ENCODE data around the gene PTK6.
"Not testable (repeated sequence)": the region's sequence is repeated elsewhere in the genome, so short reads cannot be mapped to it uniquely, and the experiment has no call there.

The PTK6 gene

GRCh38 chr20:63527184-63527583 is 10.0 kb downstream of the PTK6 start:
- FAIRE-seq, result no peak

DNA sequence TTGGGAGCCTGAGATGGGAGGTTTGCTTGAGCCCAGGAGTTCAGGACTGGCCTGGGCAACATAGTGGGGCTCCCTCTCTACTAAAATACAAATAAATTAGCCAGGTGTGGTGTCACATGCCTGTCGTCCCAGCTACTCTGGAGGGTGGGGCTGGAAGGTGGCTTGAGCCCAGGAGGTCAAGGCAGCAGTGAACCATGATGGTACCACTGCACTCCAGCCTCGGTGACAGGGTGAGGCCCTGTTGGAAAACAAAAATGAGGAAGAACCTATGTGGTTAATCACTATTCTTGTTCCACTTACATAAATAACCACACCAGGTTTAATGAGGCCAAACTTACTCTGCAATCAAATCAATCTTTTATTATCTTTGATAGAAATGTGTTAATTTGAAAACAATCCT is 11.2 kb downstream of the PTK6 start:
- no peak for FAIRE-seq

DNA sequence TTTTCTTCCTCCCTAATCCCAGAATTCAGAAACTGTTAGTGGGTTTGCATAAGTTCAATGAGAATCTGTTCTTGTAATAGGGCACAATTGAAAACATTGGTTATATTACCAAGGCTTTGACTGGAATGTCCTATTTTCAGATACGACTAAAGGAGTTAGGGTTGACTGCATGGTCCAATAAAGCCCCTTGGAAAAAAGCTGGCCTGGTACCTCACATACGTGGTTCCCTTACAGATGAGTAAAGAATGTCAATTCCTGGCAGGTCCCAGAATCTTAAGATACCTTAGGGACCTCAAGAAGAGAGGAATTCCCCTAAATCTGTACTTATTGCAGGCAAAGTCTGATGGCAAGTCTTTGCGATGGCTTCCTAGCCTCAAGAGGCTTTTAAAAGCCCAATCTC is 12.0 kb downstream of the PTK6 start:
- no peak for FAIRE-seq

- FAIRE-seq, result no peak
These were observed 14.1 kb downstream of the PTK6 start for GRCh38 chr20:63522981-63523611.

DNA sequence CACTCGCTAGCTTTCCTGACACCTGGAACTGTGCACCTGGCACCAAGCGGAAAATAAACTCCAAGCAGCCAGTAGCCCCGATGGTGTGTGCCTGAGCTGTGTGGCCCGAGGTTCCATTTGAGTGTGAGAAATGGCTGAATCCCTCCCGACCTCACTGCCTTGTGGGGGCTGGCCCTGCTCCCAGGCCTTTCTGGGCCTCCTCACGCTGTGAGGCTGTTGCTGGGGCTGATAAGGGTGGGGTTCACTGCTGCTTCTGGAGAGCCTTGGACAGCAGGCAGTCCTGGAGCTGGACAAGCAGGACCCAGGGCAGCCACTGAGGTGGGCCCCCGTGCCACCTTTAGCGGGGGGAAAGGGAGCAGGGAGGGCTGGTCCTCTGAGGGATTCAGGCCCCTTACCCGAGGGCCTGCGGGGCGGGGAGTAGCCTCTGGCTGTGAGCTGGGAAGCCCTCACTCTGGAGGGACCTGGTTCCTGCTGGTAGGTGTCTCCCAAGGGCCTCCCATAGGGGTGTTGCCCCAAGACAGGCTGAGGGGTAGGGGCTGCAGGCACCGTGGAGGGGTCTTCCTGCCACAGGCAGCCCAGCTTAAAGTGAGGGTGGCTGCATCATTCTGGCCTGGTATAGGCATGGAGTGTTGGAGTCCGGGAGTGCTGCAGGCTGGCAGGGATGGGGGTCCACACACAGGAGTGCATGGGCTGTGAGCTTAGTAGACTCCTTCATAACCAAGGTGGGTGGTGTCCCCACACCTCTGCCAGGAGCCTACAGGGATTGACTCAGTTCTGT is 14.9 kb downstream of the PTK6 start:
- no peak for FAIRE-seq

DNA sequence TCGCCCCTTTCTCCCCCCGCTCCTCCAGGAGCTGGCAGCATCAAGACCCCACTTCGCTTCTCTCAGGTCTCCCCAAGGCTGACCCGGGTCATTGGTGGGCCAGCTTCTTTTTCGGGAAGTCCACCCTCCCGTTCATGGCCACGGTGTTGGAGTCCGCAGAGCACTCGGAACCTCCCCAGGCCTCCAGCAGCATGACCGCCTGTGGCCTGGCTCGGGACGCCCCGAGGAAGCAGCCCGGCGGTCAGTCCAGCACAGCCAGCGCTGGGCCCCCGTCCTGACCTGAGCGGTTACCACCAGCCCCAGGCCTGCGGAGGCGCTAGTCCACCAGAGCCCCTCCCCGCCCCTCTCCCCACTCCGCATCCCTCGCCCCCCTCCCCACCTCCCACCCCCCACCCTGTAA is 15.6 kb downstream of the PTK6 start:
- FAIRE-seq, result no peak

DNA sequence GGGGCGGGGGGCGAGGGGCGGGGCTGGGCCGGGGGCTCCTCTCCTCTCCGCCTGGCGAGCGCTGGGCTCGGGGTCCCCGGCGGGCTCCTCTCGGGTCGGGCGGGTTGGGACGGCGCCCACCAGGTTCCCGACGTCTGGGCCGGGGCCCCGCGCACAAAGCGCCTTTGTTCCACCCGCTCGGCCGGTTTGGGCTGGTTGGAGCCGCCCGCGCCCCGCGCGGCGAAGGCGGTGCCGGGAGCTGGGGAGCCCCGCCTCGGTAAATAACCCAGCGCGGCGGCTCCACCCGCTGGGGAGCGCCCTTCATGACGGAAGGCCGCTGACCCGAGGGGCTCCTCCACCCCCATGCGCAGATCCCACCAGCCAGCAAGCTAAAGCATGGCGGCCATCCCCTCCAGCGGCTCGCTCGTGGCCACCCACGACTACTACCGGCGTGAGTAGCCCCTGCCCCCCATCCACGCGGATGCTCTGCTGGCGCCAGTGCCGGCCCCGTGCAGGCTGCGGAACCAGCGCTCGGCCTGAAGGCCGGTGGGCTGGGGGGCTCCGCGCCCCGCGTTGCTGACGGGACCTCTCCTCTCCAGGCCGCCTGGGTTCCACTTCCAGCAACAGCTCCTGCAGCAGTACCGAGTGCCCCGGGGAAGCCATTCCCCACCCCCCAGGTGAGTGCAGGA is 16.1 kb downstream of the PTK6 start:
- no peak for FAIRE-seq

DNA sequence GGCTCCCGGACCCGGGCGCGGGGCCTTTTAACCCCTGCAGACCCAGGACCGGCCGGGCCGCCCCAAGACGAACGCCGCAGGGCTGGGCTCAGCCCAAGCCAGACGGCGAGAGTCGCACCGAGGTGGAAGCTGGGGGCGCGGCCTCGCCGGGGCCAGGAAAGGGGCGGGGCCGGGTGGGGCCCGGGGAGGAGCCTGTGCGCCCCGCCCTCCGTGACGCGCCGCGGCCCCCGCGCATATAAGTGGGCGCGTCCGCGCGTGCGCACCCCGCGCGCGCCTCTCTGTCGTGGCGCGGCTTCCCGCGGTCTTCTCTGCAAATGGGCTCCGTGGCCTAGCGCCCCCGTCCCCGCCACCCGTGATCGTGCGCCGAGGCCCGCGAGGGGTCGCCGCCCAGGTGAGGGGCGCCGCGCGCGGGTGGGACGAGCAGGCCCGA is 16.7 kb downstream of the PTK6 start, which contains the start of gene PPDPF:
Gene PPDPF (plus strand): TSS at position 262 of the 430 bp plus-strand sequence. CDS start 544 bp downstream, outside the sequence.
- no peak for FAIRE-seq

DNA sequence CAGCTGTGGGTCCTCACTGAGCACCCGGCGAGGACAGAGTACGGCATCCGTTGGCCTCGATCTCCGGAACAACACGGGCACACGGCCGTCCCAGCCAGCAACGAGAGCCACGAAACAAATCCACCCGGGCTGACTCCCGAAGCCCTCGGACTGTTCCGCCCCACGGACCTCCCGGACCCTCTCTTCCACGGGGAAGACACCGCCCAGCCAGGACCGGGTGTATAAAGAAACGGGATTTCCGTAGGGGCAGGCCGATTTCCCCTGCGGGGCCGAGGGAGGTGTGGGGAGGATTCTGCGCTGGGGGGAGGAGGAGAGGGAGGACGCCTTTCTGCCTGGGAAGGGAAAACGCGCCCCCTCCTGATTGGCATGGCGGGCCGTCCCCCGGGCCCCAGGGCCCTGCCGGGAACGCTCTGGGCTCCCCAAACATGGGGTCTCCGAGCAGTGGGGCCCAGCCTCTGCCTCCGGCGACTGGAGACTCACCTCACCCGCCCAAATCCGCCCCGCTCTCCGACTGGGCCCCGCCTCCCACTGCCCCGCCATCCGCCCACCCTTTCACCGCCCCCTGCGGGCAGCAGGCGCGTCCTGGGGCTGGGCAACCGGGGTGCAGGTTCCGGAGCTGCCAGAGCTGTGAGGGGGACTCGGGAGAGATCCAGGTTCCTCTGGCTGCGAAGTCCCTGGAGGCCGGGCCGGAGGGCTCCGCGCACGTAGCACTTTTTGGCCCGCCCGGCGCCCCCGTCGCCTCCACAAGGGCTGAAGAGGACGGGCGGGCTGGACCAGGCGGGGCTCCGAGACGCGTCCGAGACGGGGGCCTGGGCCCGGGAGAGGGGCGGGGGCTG is 17.3 kb downstream of the PTK6 start:
- no peak for FAIRE-seq

DNA sequence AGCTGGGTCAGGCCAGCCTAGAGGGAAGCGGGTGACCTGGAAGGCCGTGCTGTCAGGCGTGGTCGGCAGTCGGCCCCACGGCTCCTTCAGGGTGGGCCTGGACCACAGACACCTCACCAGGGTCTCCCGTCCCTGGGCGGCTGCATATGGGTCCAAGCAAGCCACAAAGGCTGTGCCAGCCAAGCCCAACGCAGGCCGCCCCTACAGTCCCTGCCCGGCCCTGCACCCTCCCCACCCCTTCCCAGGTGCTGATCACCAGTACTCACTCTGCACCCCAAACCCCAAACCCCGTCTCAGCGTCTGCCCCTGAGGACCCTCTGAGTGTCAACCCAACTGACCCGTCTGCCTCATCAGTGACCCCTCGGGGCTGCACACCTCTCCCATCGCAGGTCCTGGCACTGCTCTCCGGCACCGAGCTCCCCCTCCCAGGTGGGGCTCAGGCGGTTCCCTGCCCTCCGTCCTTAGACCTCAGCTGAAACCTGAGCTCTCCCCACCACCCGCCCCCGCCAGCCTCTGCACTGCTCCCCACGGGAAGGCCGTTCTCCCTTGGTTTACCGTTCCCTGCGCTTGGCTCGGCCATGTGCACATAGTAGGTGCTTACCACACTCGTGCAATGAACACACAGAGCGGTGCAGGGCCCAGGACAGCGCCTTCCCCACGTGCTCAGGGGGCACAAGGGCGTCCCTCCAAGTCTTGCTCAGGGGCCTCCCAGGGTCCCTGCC is 18.1 kb downstream of the PTK6 start:
- FAIRE-seq, result no peak

DNA sequence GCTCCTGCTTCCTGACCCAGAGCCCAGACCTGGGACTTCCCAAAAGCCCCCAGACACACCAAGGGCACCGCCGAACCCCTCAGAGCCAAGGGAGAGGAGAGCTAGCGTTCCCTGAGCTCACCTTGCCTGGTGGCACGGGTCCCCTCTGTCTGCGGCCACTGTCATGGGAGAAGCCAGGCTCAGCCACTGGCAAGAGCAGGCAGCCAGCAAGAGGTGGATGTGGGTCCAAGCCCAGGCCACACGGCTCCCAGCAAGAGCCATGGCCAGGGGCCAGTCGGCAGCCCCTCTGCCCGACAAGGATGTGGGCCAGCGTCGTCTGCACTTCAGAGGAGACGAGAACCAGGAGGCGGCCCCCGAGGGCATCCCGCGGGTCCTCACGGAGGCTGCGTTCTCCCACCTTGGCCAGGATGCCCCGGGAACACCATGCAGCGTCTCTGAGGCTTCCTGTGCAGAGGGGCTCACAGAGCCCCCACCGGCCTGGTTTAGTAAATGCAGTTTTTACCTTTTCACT is 18.8 kb downstream of the PTK6 start:
- no peak for FAIRE-seq

GRCh38 chr20:63517376-63518309 is 19.5 kb downstream of the PTK6 start:
- FAIRE-seq, result no peak

DNA sequence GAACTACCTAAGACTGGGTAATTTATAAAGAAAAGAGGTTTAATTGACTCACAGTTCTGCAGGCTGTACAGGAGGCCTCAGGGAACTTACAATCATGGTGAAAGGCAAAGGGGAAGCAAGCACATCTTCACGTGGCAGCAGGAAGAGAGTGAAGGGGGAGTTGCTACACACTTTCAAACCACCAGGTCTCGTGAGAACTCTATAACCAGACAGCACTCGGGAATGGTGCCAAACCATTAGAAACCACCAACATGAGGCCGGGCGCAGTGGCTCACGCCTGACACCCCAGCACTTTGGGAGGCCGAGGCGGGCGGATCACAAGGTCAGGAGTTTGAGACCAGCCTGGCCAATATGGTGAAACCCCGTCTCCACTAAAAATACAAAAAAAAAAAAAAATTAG is 22.7 kb downstream of the PTK6 start:
- FAIRE-seq, result not testable (repeated sequence)

DNA sequence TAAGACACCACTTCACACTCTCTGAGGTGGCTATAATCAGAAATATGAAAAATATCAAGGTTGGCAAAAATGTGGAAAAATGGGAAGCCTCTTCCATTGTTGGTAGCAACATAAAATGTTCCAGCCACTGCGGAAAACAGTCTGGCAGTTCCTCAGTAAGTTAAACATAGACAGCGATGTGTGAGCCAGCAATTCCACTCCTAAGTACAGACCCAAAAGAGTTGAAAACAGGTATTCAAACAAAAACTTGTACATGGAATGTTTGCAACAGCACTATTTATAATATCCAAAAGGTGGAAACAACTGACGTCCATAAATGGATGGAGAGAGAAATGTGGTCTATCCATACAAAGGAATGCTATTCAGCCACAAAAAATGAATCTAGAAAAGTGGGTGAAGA is 24.0 kb downstream of the PTK6 start:
- no peak for FAIRE-seq

GRCh38 chr20:63509088-63509564 is 28.1 kb downstream of the PTK6 start:
- FAIRE-seq, result no peak

GRCh38 chr20:63508072-63508768 is 29.0 kb downstream of the PTK6 start:
- FAIRE-seq, result no peak

DNA sequence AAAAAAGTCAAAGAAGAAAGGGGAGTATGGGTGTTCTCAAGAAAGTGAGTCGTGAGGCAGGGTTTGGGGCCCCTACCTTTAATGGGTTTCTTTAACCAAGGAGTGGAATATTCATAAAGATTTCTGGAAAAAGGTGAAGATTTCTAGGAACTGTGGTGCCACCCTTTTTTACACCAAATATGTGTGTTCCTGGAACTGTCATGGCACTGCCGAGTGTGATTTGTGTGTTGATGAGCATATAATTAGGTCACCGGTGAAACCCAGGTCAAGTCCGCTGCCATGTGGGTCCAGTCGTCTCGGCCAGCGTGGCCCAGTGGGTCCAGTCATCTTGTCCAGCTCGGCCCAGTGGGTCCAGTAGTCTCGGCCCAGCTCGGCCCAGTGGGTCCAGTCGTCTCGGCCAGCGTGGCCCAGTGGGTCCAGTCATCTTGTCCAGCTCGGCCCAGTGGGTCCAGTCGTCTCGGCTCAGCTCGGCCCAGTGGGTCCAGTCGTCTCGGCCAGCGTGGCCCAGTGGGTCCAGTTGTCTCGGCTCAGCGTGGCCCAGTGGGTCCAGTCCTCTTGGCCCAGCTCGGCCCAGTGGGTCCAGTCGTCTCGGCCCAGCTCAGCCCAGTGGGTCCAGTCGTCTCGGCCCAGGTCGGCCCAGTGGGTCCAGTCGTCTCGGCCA is 30.0 kb downstream of the PTK6 start:
- FAIRE-seq, result no peak

- FAIRE-seq, result no peak
These were observed 31.5 kb downstream of the PTK6 start for GRCh38 chr20:63505723-63506122.

DNA sequence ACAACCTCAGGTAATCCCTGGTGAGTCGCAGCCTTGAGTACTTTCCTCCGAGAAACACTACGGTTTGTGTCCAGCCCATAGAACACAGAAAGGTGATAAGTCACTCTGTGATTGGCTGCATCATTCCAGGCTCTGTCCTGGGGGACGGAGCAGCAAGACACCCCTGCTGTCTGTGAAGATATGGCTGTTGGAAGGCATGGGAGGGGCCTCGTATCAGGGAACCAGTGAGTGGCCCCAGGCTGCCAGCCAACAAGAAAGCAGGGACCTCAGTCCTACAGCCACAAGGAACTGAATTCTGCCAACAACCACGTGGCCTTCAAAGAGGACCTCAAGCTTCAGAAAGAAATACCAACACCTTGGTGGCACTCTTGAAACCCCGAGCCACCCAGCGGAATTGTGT is 31.9 kb downstream of the PTK6 start:
- no peak for FAIRE-seq
